ENCODE data around the gene CPA2.
"Not testable (repeated sequence)": the region's sequence is repeated elsewhere in the genome, so short reads cannot be mapped to it uniquely, and the experiment has no call there.

CPA2 gene

GRCh38 chr7:130314305-130314704, 47.6 kb downstream of the CPA2 start:
- H3K4me3 ChIP-seq (ENCODE audit: low read depth, low read length): no peak overlapping the region
- no peak for TF ChIP-seq CTCF (IDR thresholded peaks at IDR 0.05; ENCODE audit: low read depth, low read length, missing control alignments)
- DNase-seq (ENCODE audit: low read depth): no peak

- H3K4me3 ChIP-seq (ENCODE audit: low read depth, low read length): no peak overlapping the region
- no peak for DNase-seq (ENCODE audit: low read depth)
- TF ChIP-seq CTCF (IDR thresholded peaks at IDR 0.05; ENCODE audit: low read depth, low read length, missing control alignments): no peak
Observed at GRCh38 chr7:130319541-130319940, 52.9 kb downstream of the CPA2 start.

- not testable (repeated sequence) for H3K4me3 ChIP-seq (ENCODE audit: low read depth, low read length); DNase-seq (ENCODE audit: low read depth)
Observed at GRCh38 chr7:130321542-130322229, 55.0 kb downstream of the CPA2 start.

- no peak for TF ChIP-seq CTCF (IDR thresholded peaks at IDR 0.05; ENCODE audit: low read depth, low read length, missing control alignments)
- H3K4me3 ChIP-seq (ENCODE audit: low read depth, low read length): no peak overlapping the region
- DNase-seq (ENCODE audit: low read depth): no peak
Observed at GRCh38 chr7:130322615-130323014, 56.0 kb downstream of the CPA2 start.

GRCh38 chr7:130324306-130324943, 57.8 kb downstream of the CPA2 start:
- no peak for DNase-seq (ENCODE audit: low read depth)
- no peak for TF ChIP-seq CTCF (IDR thresholded peaks at IDR 0.05; ENCODE audit: low read depth, low read length, missing control alignments)
- no peak overlapping the region for H3K4me3 ChIP-seq (ENCODE audit: low read depth, low read length)

- no peak overlapping the region for H3K4me3 ChIP-seq (ENCODE audit: low read depth, low read length)
- DNase-seq (ENCODE audit: low read depth): no peak
- no peak for TF ChIP-seq CTCF (IDR thresholded peaks at IDR 0.05; ENCODE audit: low read depth, low read length, missing control alignments)
Observed at GRCh38 chr7:130329681-130330080, 63.0 kb downstream of the CPA2 start.

GRCh38 chr7:130332259-130333053, 65.8 kb downstream of the CPA2 start:
- H3K4me3 ChIP-seq (ENCODE audit: low read depth, low read length): no peak overlapping the region
- DNase-seq (ENCODE audit: low read depth): no peak
- no peak for TF ChIP-seq CTCF (IDR thresholded peaks at IDR 0.05; ENCODE audit: low read depth, low read length, missing control alignments)
